H1 (cell line): ENCODE data around the gene AGAP3. TPM values are rescaled to one million over a fixed set of nuclear protein-coding genes. Genes with fewer than 3 reads are reported as not detected.

Source experiments
- ASH2L ChIP-seq: fragments of 200-600, 300-600 bp; sonication (generic); IDR thresholded peaks from one replicate; pipeline ENCODE4 v1.7.1; 2017; ENCODE audit warnings: low read length
- RAD21 ChIP-seq, 2 experiments: IDR thresholded peaks in 1 of 2; conservative IDR thresholded peaks in 1 of 2; 2 replicates each; pipeline ENCODE4 v1.6.1; 2011; ENCODE audit warnings: low read depth in 2 of 2, low read length in 2 of 2, improper control_type of control experiment in 1 of 2, inconsistent platforms in 1 of 2, mild to moderate bottlenecking in 1 of 2, moderate library complexity in 1 of 2
- polyA plus RNA-seq, 7 experiments: library from polyadenylated mRNA; depleted of rRNA in 3 of 7; stranded (reverse) in 5 of 7; unstranded in 2 of 7; fragments of >200 nt in 5 of 7; fragments of 200-250 nt in 2 of 7; gene quantifications; 1 replicate in 5 of 7; 2 replicates in 1 of 7; 4 replicates in 1 of 7; pipeline versions ENCODE4 v1.2.1 to v1.2.3, GENCODE V29; 2011 to 2013; ENCODE audit warnings: missing spikeins in 2 of 7, mixed read lengths in 2 of 7
- total RNA-seq: library from RNA; stranded (reverse); fragmentation: NEBNext Ultra II Directional; extraction: Animal tissue kit (Norgen Biotek cat#: 25700); gene quantifications from 2 replicates; pipeline ENCODE4 v1.2.1, GENCODE V29; 2021

AGAP3 gene
- total and polyA plus RNA-seq, 2 of the 8 experiments (the other 6 are each of a cell fraction or from before 2014, with no cell fraction given) = 66.4 to 120 TPM

DNA sequence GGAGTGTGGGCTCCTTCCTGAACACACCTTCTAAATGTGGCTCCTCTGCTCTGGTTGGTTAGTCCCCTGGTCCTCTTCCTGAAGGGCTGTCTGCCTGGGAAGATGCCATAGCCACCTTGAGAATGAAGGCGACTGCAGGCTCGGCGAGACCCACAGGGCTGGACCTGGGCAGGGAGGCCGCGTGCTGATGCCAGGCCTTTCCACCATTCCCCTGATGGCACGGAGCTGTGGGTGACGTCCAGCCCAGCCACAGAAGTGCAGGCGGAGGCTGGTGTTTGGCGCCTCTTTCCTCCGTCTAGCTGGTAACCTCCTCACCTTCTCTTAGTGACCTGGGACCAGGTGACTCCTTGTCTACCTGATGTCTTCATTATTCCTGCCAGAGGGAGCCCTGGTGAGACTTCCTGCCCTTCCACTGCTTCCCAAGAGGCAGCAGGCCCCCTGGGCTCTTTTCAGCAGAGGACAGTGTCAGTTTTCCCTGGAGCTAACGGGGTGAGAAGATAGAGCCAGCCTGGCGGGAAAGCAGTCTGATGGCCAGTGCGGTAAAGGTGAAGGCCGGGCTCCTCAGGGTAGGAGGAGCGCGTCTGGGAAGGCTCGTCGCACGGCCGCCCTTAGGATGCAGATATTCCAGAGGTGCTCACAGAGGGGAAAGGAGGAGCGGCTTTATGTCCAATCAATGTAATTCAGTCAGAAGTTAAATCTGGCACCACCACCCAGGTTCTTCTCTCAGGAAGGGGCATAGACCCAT, 46.4 kb downstream of the AGAP3 start (continued):
- TF ChIP-seq RAD21 (IDR thresholded peaks at IDR 0.05 in 1 of 2, conservative IDR thresholded peaks at IDR 0.05 in 1 of 2; ENCODE audit: low read depth in 2 of 2, low read length in 2 of 2) (no peak), ASH2L (no peak)
